RPMI7951 (cell line): ENCODE data around the gene RUNX2. TPM values are rescaled to one million over a fixed set of nuclear protein-coding genes. Genes with fewer than 3 reads are reported as not detected.

Experiments used
- DNase-seq: peaks from one replicate; pipeline ENCODE4 v3.0.0-alpha.2; 2012; ENCODE audit warnings: low read depth
- total RNA-seq: library from RNA; depleted of rRNA; stranded (reverse); fragments of >200 nt; shearing (Covaris generic); gene quantifications from 2 replicates; pipeline ENCODE4 v1.2.3, GENCODE V29; 2014

RUNX2 gene
- total RNA-seq, 1 experiment from 2014 or later: 18.9 TPM

DNA sequence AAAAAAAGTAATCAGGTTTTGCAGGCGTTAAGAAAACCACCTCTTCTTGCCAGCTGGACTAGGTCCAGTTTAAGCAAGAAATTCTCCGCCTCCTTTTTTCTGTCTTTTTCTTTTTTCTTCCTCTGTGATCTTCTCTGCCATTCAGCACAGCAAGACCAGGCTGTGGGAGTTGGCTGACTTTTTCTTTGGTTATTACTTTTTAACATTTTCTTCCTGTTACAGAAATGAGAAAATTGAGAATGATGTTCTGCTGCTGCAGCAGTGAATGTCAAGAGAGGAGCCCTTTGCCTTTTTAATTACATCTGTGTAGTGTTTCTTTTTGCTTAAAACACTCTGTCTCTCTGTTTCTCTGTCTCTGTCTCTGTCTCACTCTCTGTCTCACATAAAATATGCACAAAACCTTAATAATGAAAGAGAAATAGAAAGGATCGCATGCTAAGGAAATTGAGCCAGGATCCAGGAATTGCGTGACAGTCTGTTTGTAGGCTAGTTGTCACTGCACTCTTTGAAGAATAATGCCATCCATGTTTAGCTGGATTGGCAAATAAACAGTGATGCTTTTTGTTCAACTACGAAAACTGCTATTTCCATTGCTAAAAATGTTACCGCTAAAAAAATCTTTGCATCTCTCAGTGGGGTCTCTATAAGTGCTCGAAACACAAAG lies 152.8 kb downstream of the RUNX2 start:
- DNase-seq: peak; percentile 63

DNA sequence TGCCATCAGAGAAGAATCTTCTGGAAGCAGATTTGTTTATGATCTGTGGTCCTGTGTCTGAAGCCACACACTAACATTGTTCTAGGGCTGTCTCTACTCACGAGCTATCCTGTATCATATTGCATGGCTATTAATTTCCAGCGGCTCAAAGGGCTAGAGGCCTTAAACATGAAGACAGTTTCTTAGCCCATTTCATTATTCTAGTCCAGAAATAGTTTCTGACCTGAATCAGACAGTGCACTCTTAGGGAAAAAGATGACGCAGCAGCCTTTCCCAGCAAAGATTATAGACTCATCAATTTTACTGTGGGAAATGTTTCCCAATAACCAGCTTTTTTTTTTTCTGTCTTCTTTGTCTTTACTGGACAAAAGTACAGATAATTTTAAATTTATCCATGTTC lies 154.9 kb downstream of the RUNX2 start:
- peak; percentile 89 for DNase-seq

DNA sequence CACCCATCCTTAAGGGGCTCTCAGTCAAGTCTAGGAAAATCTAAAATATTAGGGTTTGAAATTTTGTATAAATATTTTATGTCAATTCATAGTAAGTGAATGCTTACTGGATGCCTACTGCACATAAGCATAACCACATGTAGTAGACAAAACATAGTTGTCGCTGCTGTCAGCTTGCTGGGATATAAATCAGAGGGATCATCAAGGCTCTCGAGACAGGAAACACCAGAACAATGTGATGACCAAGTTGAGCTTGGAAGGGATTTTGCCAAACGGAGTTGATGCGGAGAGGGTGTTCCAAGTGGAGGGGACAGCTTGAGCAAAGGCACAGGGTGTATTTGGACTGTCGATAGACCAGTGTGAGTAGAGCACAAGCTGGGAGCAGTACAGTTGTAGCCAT lies 155.4 kb downstream of the RUNX2 start:
- peak; percentile 33 for DNase-seq

DNA sequence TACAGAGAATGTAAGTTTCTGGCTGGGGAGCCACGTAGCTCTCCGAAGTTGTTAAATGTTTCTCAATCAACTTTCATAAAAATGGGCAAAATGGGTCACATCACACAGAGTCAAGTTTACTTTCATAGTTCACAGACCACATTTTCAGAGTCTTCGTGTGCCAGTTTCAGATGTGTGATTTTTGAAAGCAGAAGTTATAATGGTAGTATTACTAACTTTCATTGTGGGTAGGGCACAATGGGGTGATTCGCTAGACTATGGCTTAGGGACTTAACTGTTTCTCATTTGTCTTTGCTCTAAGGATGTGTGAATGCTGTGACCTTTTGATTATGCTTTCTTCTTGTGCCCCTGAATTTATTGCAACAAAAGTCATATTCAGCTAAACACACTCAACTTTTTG lies 158.6 kb downstream of the RUNX2 start:
- no peak for DNase-seq

GRCh38 chr6:45487645-45488044 lies 159.5 kb downstream of the RUNX2 start:
- no peak for DNase-seq

DNA sequence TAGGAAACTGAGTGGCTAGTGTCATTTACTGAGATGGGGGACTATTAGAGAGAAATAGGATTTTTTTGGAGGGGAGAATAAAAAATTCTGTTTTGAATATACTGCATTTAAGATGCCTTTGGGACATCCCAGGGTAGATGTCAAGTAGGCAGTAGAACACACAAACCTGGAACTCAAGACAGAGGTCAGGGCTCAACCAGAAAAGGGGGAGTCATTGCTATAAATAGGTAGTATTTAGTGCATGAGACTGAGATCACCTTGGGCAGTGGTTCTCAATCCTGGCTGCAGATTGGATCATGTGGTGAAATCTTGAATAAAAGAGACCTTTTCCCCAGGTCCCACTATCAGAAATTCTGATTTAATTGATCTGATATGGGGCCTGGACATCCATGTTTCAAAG lies 160.1 kb downstream of the RUNX2 start:
- DNase-seq: no peak

DNA sequence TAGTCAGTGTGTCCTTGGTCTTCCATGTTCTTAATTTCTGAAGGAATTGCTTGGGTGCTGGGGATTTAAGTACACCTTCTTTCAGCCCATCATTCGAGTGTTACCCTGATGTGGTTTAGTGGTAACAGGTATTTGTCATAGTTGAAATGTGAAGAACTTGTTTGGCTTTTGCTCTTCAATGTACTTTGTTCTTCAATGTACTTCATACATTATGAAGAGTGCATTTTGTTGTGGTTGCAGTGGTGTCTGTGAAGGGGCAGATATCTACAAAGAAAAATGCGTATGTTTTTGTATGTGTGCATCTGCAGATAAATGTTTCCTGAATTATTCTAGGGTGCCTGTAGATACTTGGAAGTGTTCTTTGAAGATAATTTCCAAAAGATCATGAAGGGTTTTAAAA lies 160.8 kb downstream of the RUNX2 start:
- no peak for DNase-seq

- no peak for DNase-seq
Observed at GRCh38 chr6:45491048-45491735, 163.1 kb downstream of the RUNX2 start.

GRCh38 chr6:45491874-45492273 lies 163.7 kb downstream of the RUNX2 start:
- no peak for DNase-seq

GRCh38 chr6:45493761-45494160 lies 165.6 kb downstream of the RUNX2 start:
- DNase-seq: no peak

- no peak for DNase-seq
Observed at GRCh38 chr6:45494416-45495135, 166.4 kb downstream of the RUNX2 start.

DNA sequence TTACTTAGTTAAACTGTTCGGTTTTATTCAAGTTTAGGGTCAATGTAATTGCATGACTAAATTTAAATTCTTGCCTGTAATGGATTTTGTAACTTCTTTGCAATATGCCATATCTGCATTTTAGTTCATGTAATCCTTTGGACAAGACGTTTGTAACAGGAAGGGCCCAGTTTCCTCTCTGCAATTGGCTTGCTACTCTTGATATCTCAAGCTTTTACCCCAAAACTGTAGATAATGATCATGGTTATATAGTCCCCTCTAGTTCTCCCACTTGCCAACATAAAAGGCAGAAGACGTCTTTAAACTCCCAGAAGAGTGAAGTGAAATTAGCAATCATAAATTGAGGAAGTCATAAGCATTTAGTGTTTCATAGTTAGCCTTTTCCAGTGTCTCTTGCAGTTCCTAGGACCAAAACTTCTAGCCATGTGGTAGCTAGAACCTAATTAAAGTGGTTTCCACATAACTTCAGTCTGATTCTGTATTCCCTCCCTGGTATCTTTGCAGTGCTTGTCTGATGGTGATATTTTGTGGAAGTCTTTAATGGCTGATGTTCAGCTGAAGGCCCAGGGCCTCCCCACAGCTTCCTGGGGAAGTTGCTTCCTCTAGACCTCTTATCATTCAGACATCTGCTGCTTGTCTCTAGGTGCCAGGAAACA lies 167.4 kb downstream of the RUNX2 start:
- no peak for DNase-seq

DNA sequence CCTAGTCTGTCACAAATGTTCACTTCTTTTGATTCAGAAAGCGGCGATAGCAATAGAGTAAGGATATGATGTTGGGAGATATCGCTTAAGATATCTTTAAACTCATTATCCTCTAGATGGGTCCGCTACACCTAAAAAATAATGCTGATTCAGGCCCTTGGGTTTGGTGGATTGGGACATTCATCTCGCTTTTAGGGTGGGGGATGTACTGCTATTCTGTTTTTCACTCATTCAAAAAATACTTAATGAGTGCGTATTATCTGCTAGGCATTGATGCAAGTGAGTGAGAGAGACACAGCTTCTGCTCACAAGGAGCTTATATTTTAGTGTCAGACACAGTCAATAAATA lies 167.9 kb downstream of the RUNX2 start:
- DNase-seq: no peak

DNA sequence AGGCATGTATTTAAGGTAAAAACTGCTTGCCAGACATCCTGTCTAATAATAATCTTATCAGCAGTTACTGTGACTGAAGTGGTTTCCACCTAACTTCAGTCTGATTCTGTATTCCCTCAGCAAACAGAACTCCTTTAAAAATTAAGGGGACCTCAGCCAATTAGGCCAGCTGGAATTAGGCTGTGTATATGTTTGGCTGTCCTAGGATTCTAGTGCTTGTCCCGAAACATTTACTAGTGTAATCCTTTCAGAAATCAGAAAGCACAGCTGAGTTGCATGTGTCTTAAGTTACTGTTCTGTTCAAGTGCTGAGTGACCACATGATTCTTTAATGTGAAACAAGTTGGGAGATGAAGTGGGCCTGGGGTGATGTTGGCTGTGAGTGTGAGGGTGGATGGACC lies 170.5 kb downstream of the RUNX2 start:
- DNase-seq: no peak

- no peak for DNase-seq
Observed at GRCh38 chr6:45500924-45501816, 173.0 kb downstream of the RUNX2 start.

GRCh38 chr6:45502456-45502855 lies 174.3 kb downstream of the RUNX2 start:
- no peak for DNase-seq

- peak; percentile 61 for DNase-seq
Observed at GRCh38 chr6:45504947-45505346, 176.8 kb downstream of the RUNX2 start.

DNA sequence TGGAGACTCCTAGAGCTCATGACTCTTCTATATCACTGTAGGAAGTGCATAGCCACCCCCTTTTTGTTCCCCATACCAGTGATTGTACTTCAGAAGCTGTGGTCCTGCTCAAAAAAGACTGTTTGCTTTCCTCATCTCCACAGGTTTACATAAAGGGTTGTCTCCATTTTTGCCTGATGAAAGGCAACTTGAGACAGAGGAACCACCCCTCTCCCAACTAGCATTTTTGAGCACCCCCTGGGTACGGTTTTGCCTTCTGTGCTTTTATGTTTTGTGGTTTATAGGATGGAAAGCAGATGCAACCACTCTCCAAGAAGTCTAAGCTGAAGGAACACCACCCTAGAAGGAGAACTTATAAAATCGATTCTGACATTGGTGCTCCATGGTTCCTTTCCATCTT lies 177.3 kb downstream of the RUNX2 start:
- no peak for DNase-seq

DNA sequence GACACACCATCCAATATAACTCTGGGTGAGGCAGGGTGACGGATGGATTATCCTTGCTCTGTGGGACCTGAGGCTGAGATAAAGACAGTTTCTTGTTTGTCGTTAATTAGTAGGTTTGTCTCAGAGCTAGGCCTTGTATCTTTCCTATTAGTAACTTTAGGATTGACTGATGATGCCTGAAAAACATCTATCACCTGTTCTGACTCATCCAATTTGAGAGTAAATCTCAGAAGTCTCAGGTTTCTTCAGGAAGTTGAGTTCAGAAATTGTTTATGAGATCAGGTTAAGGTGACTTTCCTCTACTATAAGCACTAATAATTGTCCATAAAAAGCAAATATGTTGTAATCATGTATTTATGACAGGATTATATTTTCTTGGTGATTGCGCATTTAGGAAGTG lies 179.1 kb downstream of the RUNX2 start:
- no peak for DNase-seq

GRCh38 chr6:45509426-45509825 lies 181.3 kb downstream of the RUNX2 start:
- DNase-seq: no peak

- DNase-seq: no peak
Observed at GRCh38 chr6:45512717-45513116, 184.6 kb downstream of the RUNX2 start.

GRCh38 chr6:45513213-45513618 lies 185.1 kb downstream of the RUNX2 start:
- no peak for DNase-seq
